OCI-LY1 (cell line): ENCODE measurements around the gene BACH2.

ENCODE experiments used
- H2AFZ ChIP-seq: fragments of 200-600 bp; sonication (generic), shearing (Covaris generic); 2 replicates; pipeline ENCODE4 v1.6.0; 2014; ENCODE audit warnings: antibody characterized with exemption, mild to moderate bottlenecking, low read length
- H3F3A ChIP-seq: fragments of 200-600 bp; sonication (generic), shearing (Covaris generic); 2 replicates; pipeline ENCODE4 v1.6.0; 2014; ENCODE audit warnings: mild to moderate bottlenecking, antibody characterized with exemption, low read length, moderate library complexity; ENCODE audit not compliant: insufficient read depth
- H3K27ac ChIP-seq: fragments of 200-600 bp; sonication (generic); 2 replicates; pipeline ENCODE4 v1.5.1; 2014; ENCODE audit warnings: low read length, mixed run types, mild to moderate bottlenecking, low read depth; ENCODE audit not compliant: poor library complexity, severe bottlenecking
- H3K27me3 ChIP-seq: fragments of 200-600 bp; sonication (generic); 2 replicates; pipeline ENCODE4 v1.6.0; 2014; ENCODE audit warnings: antibody characterized with exemption, mild to moderate bottlenecking, low read length, moderate library complexity; ENCODE audit not compliant: insufficient read depth
- H3K36me3 ChIP-seq: fragments of 200-600 bp; sonication (generic); 2 replicates; pipeline ENCODE4 v1.6.1; 2014; ENCODE audit warnings: mild to moderate bottlenecking, antibody characterized with exemption, low read length, moderate library complexity, mixed read lengths; ENCODE audit not compliant: insufficient read depth
- H3K4me1 ChIP-seq: fragments of 200-600 bp; sonication (generic); 2 replicates; pipeline ENCODE4 v1.5.1; 2014; ENCODE audit warnings: mild to moderate bottlenecking, low read length, moderate library complexity; ENCODE audit not compliant: insufficient read depth, severe bottlenecking
- H3K4me2 ChIP-seq: fragments of 200-600 bp; sonication (generic), shearing (Covaris generic); 2 replicates; pipeline ENCODE4 v1.6.1; 2014; ENCODE audit warnings: low read length
- H3K4me3 ChIP-seq: fragments of 200-600 bp; sonication (generic); 2 replicates; pipeline ENCODE4 v1.5.1; 2014; ENCODE audit warnings: low read length, low read depth, mild to moderate bottlenecking, mixed read lengths; ENCODE audit not compliant: poor library complexity, severe bottlenecking
- H3K79me2 ChIP-seq: fragments of 200-600 bp; shearing (Covaris generic); 2 replicates; pipeline ENCODE4 v1.6.1; 2016; ENCODE audit warnings: mixed run types, low read length, mixed read lengths; ENCODE audit not compliant: insufficient read depth
- H3K9ac ChIP-seq: fragments of 200-600 bp; sonication (generic), shearing (Covaris generic); 2 replicates; pipeline ENCODE4 v1.6.1; 2014; ENCODE audit warnings: mild to moderate bottlenecking, low read length, mixed read lengths
- H3K9me2 ChIP-seq: fragments of 200-600 bp; sonication (generic), shearing (Covaris generic); 2 replicates; pipeline ENCODE4 v1.6.1; 2014; ENCODE audit warnings: low read depth, mild to moderate bottlenecking, low read length, mixed read lengths
- H3K9me3 ChIP-seq: fragments of 200-600 bp; shearing (Covaris generic); 2 replicates; pipeline ENCODE4 v1.6.1; 2014; ENCODE audit warnings: low read length, mixed read lengths
- H4K20me1 ChIP-seq: fragments of 200-600 bp; sonication (generic), shearing (Covaris generic); 2 replicates; pipeline ENCODE4 v1.6.0; 2016; ENCODE audit warnings: mild to moderate bottlenecking, low read length; ENCODE audit not compliant: insufficient read depth
- EZH2 ChIP-seq: fragments of 200-600 bp; sonication (generic), shearing (Covaris generic); IDR thresholded peaks from 2 replicates; pipeline ENCODE4 v1.8.0; 2017; ENCODE audit warnings: borderline replicate concordance, mixed run types, mild to moderate bottlenecking, antibody characterized with exemption, low read length, moderate library complexity, mixed read lengths
- TF ChIP-seq, protein P1 (sequence below): fragments of 200-600 bp; sonication (generic), shearing (Covaris generic); IDR thresholded peaks from 2 replicates; pipeline ENCODE4 v1.5.1; 2017; ENCODE audit warnings: mild to moderate bottlenecking, antibody characterized with exemption, low read length, moderate library complexity, mixed read lengths

Gene BACH2

DNA sequence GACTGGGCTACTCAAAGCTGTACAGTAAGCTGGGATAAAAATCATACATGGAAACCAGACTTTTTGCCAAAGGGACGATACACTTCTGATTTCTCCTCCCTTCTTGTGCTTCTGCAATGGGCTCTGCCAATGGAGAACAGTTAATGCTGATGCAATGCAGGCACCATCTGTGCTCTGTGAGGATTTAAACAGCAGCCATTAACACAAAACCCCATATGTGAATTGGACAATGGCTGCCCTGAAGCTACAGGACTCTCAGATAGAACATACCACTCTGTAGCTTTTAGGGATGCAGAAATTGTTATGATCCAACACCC, 330.5 kb downstream of the BACH2 start:
- H3K79me2 ChIP-seq, result no peaks in the 10 kb centered on the region
- H3K4me2 ChIP-seq, result no peak overlapping the region
- H3K27ac ChIP-seq, result no peak overlapping the region
- peaks cover 92% of the 10 kb centered on the region for H3K36me3 ChIP-seq
- no peak for TF ChIP-seq EZH2
- TF ChIP-seq, protein P1, sequence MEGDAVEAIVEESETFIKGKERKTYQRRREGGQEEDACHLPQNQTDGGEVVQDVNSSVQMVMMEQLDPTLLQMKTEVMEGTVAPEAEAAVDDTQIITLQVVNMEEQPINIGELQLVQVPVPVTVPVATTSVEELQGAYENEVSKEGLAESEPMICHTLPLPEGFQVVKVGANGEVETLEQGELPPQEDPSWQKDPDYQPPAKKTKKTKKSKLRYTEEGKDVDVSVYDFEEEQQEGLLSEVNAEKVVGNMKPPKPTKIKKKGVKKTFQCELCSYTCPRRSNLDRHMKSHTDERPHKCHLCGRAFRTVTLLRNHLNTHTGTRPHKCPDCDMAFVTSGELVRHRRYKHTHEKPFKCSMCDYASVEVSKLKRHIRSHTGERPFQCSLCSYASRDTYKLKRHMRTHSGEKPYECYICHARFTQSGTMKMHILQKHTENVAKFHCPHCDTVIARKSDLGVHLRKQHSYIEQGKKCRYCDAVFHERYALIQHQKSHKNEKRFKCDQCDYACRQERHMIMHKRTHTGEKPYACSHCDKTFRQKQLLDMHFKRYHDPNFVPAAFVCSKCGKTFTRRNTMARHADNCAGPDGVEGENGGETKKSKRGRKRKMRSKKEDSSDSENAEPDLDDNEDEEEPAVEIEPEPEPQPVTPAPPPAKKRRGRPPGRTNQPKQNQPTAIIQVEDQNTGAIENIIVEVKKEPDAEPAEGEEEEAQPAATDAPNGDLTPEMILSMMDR, result no peak
- H3K4me3 ChIP-seq, result no peak overlapping the region
- peaks cover 3% of the 10 kb centered on the region; the same call in 1 of the 2 replicates for H3F3A ChIP-seq
- H3K9me3 ChIP-seq, result no peaks in the 10 kb centered on the region
- no peaks in the 10 kb centered on the region for H3K27me3 ChIP-seq
- no peaks in the 10 kb centered on the region for H4K20me1 ChIP-seq
- no peak overlapping the region for H2AFZ ChIP-seq
- no peak overlapping the region for H3K9ac ChIP-seq
- no peaks in the 10 kb centered on the region for H3K4me1 ChIP-seq
- H3K9me2 ChIP-seq, result no peaks in the 10 kb centered on the region

DNA sequence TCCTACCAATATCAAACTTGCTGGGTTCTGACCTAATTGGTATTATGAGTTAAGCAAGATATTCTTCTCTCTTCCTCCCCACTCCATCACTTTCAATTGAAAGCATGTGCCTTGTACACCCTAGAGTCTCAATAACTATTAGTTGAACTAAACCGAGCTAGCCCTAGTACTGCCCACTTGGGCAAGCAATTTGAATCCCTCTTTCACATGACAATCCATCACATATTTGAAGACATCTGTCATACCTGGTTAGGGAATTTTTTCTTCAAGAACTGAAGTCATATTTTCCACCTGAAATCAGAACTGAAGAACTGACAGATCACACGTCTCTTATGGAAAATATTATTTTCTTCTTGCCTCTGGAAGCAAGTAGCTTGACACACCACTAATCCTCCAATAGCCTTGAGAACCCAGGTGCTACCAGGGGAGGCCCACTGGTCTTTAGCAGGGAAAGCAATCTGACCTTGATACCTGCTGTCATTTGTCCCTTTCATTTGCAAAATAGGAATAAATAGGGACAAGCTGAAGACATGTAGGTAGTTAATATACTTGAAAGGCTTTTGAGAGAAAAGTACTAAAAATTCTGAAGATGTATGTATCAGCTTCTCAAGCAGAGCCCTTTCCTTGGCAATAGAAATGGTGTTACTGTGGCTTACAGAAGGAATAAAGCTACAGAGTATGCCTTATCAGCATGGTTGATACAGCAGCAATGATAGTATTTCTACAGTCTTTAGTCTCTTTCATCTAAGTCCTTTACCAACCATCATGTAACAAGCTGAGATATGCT, 331.0 kb downstream of the BACH2 start:
- TF ChIP-seq EZH2, result no peak
- TF ChIP-seq, protein P1, result no peak
- no peak overlapping the region for H3K27ac ChIP-seq
- H3K9me3 ChIP-seq, result no peaks in the 10 kb centered on the region
- no peak overlapping the region for H2AFZ ChIP-seq
- H3K4me2 ChIP-seq, result no peak overlapping the region
- H3K36me3 ChIP-seq, result peaks cover 92% of the 10 kb centered on the region
- no peaks in the 10 kb centered on the region; the same call in 1 of the 2 replicates for H3F3A ChIP-seq
- no peaks in the 10 kb centered on the region for H3K27me3 ChIP-seq
- H3K9me2 ChIP-seq, result no peaks in the 10 kb centered on the region
- no peaks in the 10 kb centered on the region for H3K79me2 ChIP-seq
- no peaks in the 10 kb centered on the region for H4K20me1 ChIP-seq
- no peaks in the 10 kb centered on the region for H3K4me1 ChIP-seq
- H3K4me3 ChIP-seq, result no peak overlapping the region
- H3K9ac ChIP-seq, result no peak overlapping the region

DNA sequence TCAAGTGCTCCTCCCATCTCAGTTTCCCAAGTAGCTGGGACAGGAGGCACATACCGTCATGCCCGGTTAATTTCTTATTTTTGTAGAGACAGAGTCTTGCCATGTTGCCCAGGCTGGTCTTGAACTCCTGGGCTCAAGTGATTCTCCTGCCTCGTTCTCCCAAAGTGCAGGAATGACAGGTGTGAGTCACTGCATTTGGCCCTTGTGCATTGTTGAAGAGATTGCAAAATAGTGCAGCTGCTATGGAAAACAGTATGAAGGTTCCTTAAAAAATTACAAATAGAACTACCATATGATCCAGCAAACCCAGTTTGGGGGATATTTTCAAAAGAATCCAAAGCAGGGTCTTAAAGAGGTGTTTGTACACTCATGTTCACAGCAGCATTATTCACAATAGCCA, 333.3 kb downstream of the BACH2 start:
- H3K36me3 ChIP-seq, result peaks cover 96% of the 10 kb centered on the region
- no peaks in the 10 kb centered on the region for H4K20me1 ChIP-seq
- H3K4me2 ChIP-seq, result no peak overlapping the region
- no peak overlapping the region for H2AFZ ChIP-seq
- no peaks in the 10 kb centered on the region; the same call in 1 of the 2 replicates for H3F3A ChIP-seq
- H3K4me1 ChIP-seq, result no peaks in the 10 kb centered on the region
- no peaks in the 10 kb centered on the region for H3K79me2 ChIP-seq
- no peak for TF ChIP-seq EZH2
- TF ChIP-seq, protein P1, result no peak
- no peak overlapping the region for H3K4me3 ChIP-seq
- no peaks in the 10 kb centered on the region for H3K9me2 ChIP-seq
- H3K27me3 ChIP-seq, result no peaks in the 10 kb centered on the region
- no peaks in the 10 kb centered on the region for H3K9me3 ChIP-seq
- H3K27ac ChIP-seq, result no peak overlapping the region
- H3K9ac ChIP-seq, result no peak overlapping the region
